Esophagus muscularis mucosa (tissue), 4 donors: ENCODE data around the gene ZFP1. TPM values are rescaled to one million over a fixed set of nuclear protein-coding genes. Genes with fewer than 3 reads are reported as not detected.

Source experiments
- DNase-seq: peaks from one replicate; pipeline ENCODE4 v3.0.0-alpha.2; 2017; ENCODE audit errors: extremely low spot score
- H3K27ac ChIP-seq, 4 donors: fragments of 200-600 bp; sonication (generic); replicated peaks in 1 of 4; 1 replicate in 3 of 4; 2 replicates in 1 of 4; pipeline ENCODE4 v1.5.1; 2016 to 2019; ENCODE audit warnings: mild to moderate bottlenecking in 1 of 4
- H3K27me3 ChIP-seq, 4 donors: fragments of 200-600 bp; sonication (generic); one replicate each; pipeline versions ENCODE4 v1.5.1 to v1.6.0; 2016 to 2019
- H3K36me3 ChIP-seq, 4 donors: fragments of 200-600 bp; sonication (generic); one replicate each; pipeline ENCODE4 v1.5.1; 2016 to 2019
- H3K4me1 ChIP-seq, 4 donors: fragments of 200-600 bp; sonication (generic); one replicate each; pipeline ENCODE4 v1.5.1; 2016 to 2019
- H3K4me3 ChIP-seq, 4 donors: fragments of 200-600 bp; sonication (generic); 1 replicate in 2 of 4; 2 replicates in 2 of 4; pipeline ENCODE4 v1.5.1; 2016 to 2019; ENCODE audit warnings: mild to moderate bottlenecking in 4 of 4, moderate library complexity in 1 of 4
- H3K9me3 ChIP-seq, 4 donors: fragments of 200-600 bp; sonication (generic); 1 replicate in 3 of 4; 2 replicates in 1 of 4; pipeline ENCODE4 v1.5.1; 2016 to 2019
- EP300 ChIP-seq: sonication (generic); formaldehyde crosslinking; IDR thresholded peaks from one replicate; pipeline ENCODE4 v1.6.1; 2017; ENCODE audit warnings: antibody characterized with exemption
- POLR2A ChIP-seq: fragments of 450-650 bp; IDR thresholded peaks from one replicate; pipeline ENCODE4 v1.6.1; 2017; ENCODE audit warnings: antibody characterized with exemption, moderate library complexity, mild to moderate bottlenecking, low read depth
- POLR2AphosphoS5 ChIP-seq, 2 donors: sonication (generic); formaldehyde crosslinking; IDR thresholded peaks; one replicate each; pipeline ENCODE4 v1.6.1; 2017; ENCODE audit warnings: antibody characterized with exemption in 2 of 2
- WGBS: methylation state at CpG from one replicate; pipeline ENCODE4 v1.1.5; 2018; 5-methylcytosine and 5-hydroxymethylcytosine counted together
- intact Hi-C: fragments of 100-400 bp; cut with DNase I; formaldehyde crosslinking; loops from one replicate; pipeline ENCODE4 v1.15.1; 2023
- total RNA-seq, 4 donors: library from RNA; depleted of rRNA; stranded (reverse); fragments of >200 nt; gene quantifications; one replicate each; pipeline versions ENCODE4 v1.1.0 to v1.2.1, GENCODE V29; 2016
- TF ChIP-seq, protein P1 (sequence below), 3 experiments: fragments of 200-600 bp in 2 of 3; fragments of 450-650 bp in 1 of 3; sonication (generic) in 2 of 3; IDR thresholded peaks; one replicate each; pipeline ENCODE4 v1.5.1; 2017 to 2019; ENCODE audit warnings: antibody characterized with exemption in 3 of 3, mild to moderate bottlenecking in 2 of 3, moderate library complexity in 1 of 3

ZFP1 gene
- total RNA-seq, 4 donors from 2014 or later: 8.4 to 17.4 (median 12.0) TPM

DNA sequence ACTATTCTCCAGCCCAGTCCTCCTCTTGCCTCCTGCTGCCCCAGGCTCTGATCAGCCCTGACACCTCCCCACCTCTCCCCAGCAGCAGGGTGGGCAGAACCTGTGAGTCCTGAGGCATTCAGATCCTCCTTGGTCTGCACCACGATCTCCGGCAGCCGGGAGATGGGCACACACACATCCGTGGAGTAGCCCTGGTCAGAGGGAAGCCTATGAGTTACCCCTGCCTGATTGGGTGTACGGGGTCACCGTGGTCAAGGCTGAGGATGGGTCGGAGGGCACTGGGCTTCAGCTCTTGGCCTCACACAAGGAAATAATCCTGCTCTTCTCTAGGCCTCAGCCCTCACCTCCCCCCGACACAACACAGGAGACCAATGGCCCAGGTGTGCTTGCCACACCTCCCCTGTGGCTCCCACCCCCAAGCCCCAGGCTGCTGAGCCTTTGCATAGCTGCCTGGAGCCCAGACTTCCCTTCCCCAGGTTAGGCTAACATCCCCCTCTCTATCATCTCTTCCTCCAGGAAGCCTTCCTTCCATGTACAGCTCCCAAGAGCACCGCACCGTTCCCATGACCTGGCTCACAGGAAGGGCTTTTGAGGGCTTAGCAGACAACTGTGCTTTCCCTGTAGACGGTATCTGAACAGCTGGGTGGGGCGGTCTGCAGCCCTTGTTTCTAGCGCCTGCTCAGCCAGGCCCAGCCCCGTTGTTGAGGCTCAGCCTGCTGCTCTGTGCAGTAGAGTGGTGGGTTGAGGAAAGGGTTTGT lies 35.4 kb upstream of the ZFP1 start:
- H3K4me1 ChIP-seq: peaks cover 64 to 79% (median 74%) of the 10 kb centered on the region in 4 donors
- H3K36me3 ChIP-seq: peaks cover 0 to 13% (median 6%) of the 10 kb centered on the region in 4 donors
- TF ChIP-seq POLR2AphosphoS5 (IDR thresholded peaks at IDR 0.05) (no peak), POLR2A (no peak), EP300 (no peak)
- TF ChIP-seq, protein P1, sequence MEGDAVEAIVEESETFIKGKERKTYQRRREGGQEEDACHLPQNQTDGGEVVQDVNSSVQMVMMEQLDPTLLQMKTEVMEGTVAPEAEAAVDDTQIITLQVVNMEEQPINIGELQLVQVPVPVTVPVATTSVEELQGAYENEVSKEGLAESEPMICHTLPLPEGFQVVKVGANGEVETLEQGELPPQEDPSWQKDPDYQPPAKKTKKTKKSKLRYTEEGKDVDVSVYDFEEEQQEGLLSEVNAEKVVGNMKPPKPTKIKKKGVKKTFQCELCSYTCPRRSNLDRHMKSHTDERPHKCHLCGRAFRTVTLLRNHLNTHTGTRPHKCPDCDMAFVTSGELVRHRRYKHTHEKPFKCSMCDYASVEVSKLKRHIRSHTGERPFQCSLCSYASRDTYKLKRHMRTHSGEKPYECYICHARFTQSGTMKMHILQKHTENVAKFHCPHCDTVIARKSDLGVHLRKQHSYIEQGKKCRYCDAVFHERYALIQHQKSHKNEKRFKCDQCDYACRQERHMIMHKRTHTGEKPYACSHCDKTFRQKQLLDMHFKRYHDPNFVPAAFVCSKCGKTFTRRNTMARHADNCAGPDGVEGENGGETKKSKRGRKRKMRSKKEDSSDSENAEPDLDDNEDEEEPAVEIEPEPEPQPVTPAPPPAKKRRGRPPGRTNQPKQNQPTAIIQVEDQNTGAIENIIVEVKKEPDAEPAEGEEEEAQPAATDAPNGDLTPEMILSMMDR (IDR thresholded peaks at IDR 0.05): no peak
- DNase-seq: no peak
- H3K9me3 ChIP-seq: no peaks in the 10 kb centered on the region
- intact Hi-C loops: no loop called here
- 54% methylated on average over 14 of the region's 14 CpGs for WGBS
- H3K4me3 ChIP-seq: no peak overlapping the region
- peak overlapping the region in 1 of 4 donors; percentile 86 for H3K27ac ChIP-seq
- H3K27me3 ChIP-seq: no peaks in the 10 kb centered on the region

DNA sequence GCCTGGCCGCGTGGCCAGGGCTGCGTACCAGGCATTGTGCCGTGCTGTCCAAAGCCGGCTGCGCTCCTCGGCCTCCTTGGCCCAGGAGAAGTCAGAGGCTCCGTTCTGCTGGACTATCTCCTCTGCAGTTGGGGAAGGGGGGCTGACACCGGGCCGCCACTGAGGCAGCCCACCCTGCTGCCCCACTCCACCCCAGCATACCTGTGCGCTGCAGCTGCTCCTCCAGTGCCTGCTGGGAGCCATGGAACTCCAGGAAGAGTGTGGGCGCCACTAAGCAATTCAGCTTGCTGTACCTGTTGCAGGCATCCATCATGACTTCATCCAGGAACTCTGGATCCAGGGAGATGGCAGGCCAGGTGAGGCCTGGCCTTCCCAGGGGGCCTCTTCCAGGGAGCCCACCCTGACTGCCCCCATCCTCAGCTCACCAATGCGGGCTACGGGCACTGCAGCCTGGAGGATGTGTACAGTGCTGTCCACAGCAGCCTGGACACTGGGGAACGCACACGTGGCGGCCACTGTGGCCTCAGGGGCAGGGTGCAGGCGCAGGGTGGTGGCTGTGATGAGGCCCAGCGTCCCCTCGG lies 34.7 kb upstream of the ZFP1 start:
- Histone ChIP-seq H3K4me1 (peaks cover 57 to 72% (median 67%) of the 10 kb centered on the region in 4 donors), H3K27ac (no peak overlapping the region), H3K9me3 (no peaks in the 10 kb centered on the region), H3K27me3 (no peaks in the 10 kb centered on the region), H3K4me3 (no peak overlapping the region), H3K36me3 (peaks cover 0 to 13% (median 6%) of the 10 kb centered on the region in 4 donors)
- TF ChIP-seq, protein P1 (IDR thresholded peaks at IDR 0.05): no peak
- TF ChIP-seq EP300 (no peak), POLR2A (no peak), POLR2AphosphoS5 (IDR thresholded peaks at IDR 0.05) (no peak)
- WGBS: 72% methylated on average over 2 of the region's 20 CpGs
- DNase-seq: no peak
- intact Hi-C loops: no loop called here

DNA sequence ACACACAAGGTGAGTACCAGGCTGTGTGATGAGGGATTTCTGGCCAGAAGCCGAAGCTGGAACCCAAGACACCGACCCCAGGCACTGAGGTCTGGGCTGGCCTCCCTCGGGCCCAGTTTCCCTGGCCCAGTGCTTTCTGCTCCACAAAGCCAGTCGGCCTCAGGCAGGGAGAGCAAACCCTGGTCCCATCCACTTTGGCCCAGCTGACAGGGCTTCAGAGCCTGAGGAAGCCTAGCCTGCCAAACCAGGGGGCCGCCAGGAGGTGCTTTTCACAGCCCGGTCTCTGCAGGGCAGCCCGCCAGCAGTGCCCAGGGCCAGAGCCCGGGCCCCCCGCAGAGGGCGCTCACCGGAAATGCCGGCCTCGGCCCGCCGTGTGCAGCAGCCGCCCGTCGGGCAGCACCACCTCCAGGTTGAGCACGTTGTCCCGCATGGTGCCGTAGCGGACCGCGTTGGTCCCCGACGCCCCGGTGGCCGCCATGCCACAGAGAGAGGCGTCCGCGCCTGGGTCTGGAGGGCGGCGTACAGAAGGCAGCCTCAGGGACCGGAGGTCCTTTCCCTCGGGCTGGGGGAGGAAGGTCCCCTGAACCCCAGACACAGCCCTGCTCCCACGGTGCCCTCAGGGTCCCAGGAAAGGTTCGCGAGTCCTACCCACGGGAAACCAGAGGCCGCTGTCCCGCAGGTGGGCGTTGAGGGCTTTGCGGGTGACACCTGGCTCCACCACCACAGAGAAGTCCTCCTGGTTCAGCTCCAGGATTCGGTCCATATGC lies 34.0 kb upstream of the ZFP1 start:
- Histone ChIP-seq H3K36me3 (peaks cover 0 to 13% (median 6%) of the 10 kb centered on the region in 4 donors), H3K9me3 (no peaks in the 10 kb centered on the region), H3K4me1 (peaks cover 50 to 65% (median 60%) of the 10 kb centered on the region in 4 donors), H3K4me3 (no peak overlapping the region), H3K27ac (no peak overlapping the region), H3K27me3 (no peaks in the 10 kb centered on the region)
- TF ChIP-seq POLR2AphosphoS5 (IDR thresholded peaks at IDR 0.05): no peak
- no peak for TF ChIP-seq EP300
- TF ChIP-seq, protein P1 (IDR thresholded peaks at IDR 0.05): no peak
- no peak for TF ChIP-seq POLR2A
- intact Hi-C loops: no loop called here
- no peak for DNase-seq
- WGBS: 93% methylated on average over 16 of the region's 44 CpGs

DNA sequence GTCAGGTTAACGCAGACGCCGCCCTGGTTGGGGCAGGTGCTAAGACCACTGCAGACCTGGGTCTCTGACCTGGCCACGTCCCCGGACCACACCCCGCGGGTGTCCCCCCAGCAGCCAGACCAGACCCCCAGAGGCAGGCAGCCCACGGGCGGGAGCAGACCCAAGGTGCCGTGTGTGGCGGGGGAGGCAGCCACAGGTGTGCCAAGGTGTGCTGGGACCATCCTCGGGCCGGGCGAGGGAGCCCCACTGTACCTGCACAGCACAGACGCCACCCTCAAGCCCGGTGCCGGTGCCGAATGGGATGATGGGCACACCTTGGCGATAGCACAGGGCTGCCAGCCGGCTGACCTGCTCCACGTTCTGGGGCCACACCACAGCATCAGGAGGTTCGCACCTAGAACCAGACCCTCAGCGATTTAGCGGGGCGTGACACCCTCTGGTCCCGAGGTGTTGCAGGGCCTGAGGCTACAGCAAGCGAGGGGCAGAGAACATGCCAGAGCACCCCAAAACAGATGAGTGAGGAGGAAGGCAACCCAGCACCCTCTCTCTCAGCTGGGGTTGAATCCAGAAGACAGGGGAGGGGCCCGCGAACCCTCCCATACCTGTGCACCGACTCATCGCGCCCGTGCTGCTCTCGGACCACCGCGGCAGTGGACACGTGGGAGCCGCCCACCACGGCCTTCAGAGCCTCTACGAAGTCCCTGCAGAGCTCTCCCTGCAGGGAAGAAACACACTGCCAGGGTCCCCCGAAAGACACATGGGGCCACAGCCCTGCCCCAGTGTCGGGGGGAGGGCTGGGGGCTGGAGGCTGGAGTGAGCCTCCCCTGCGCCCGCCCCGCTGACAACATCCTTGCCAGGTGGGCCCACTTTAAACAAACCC lies 33.1 kb upstream of the ZFP1 start:
- H3K4me1 ChIP-seq: peaks cover 42 to 56% (median 52%) of the 10 kb centered on the region in 4 donors
- no peak overlapping the region for H3K27ac ChIP-seq
- no peaks in the 10 kb centered on the region for H3K9me3 ChIP-seq
- intact Hi-C loops: no loop called here
- H3K4me3 ChIP-seq: peak overlapping the region in 1 of 4 donors; percentile 61
- 91% methylated on average over 32 of the region's 45 CpGs for WGBS
- no peak for DNase-seq
- TF ChIP-seq POLR2A (no peak), EP300 (no peak), POLR2AphosphoS5 (IDR thresholded peaks at IDR 0.05) (no peak)
- TF ChIP-seq, protein P1 (IDR thresholded peaks at IDR 0.05): no peak
- H3K36me3 ChIP-seq: peaks cover 0 to 13% (median 6%) of the 10 kb centered on the region in 4 donors
- no peaks in the 10 kb centered on the region for H3K27me3 ChIP-seq
